HepG2 (cell line): Measurements from ENCODE around the gene RIPOR1. TPM values are rescaled to one million over a fixed set of nuclear protein-coding genes. Genes with fewer than 3 reads are reported as not detected.

Source experiments
- DR1 ChIP-seq: sonication (generic); formaldehyde crosslinking; IDR thresholded peaks from 2 replicates; pipeline ENCODE4 v1.8.0; 2021; ENCODE audit warnings: mild to moderate bottlenecking, missing genetic modification reagents, inconsistent platforms
- FLYWCH1 ChIP-seq: sonication (generic); formaldehyde crosslinking; IDR thresholded peaks from 2 replicates; pipeline ENCODE4 v1.8.1; 2023; ENCODE audit warnings: mild to moderate bottlenecking, missing genetic modification reagents
- FOXO1 ChIP-seq: sonication (generic); formaldehyde crosslinking; IDR thresholded peaks from 2 replicates; pipeline ENCODE4 v1.4.0; 2020; ENCODE audit warnings: missing genetic modification reagents
- GATAD2A ChIP-seq: IDR thresholded peaks from 2 replicates; pipeline ENCODE4 v1.6.1; 2016
- ISL2 ChIP-seq: sonication (generic); formaldehyde crosslinking; IDR thresholded peaks from 2 replicates; pipeline ENCODE4 v1.5.0; 2020; ENCODE audit warnings: missing genetic modification reagents
- MBD4 ChIP-seq: IDR thresholded peaks from 2 replicates; pipeline ENCODE4 v1.6.1; 2012; ENCODE audit warnings: low read length, inconsistent platforms, borderline replicate concordance
- MBNL3 ChIP-seq: fragments of 250-450 bp; sonication (Bioruptor Pico); conservative IDR thresholded peaks from 2 replicates; pipeline ENCODE4 v1.8.0; 2022; ENCODE audit warnings: mild to moderate bottlenecking, inconsistent platforms
- MXI1 ChIP-seq: IDR thresholded peaks from 3 replicates; pipeline ENCODE4 v1.6.1; 2012; ENCODE audit warnings: low read depth, low read length, inconsistent platforms, borderline replicate concordance
- NCOA1 ChIP-seq: sonication (generic); formaldehyde crosslinking; IDR thresholded peaks from 2 replicates; pipeline ENCODE4 v1.9.0; 2021; ENCODE audit warnings: missing genetic modification reagents
- NCOA2 ChIP-seq: sonication (generic); formaldehyde crosslinking; IDR thresholded peaks from 2 replicates; pipeline ENCODE4 v1.8.0; 2022; ENCODE audit warnings: inconsistent platforms
- SATB2 ChIP-seq: sonication (generic); formaldehyde crosslinking; IDR thresholded peaks from 2 replicates; pipeline ENCODE4 v1.5.0; 2020; ENCODE audit warnings: missing genetic modification reagents
- ZFP37 ChIP-seq: sonication (generic); formaldehyde crosslinking; IDR thresholded peaks from 2 replicates; pipeline ENCODE4 v1.4.0; 2020; ENCODE audit warnings: missing genetic modification reagents, borderline replicate concordance
- ZNF317 ChIP-seq: sonication (generic); formaldehyde crosslinking; IDR thresholded peaks from 2 replicates; pipeline ENCODE4 v1.5.0; 2020; ENCODE audit warnings: mild to moderate bottlenecking, missing genetic modification reagents
- ZNF331 ChIP-seq: sonication (generic); formaldehyde crosslinking; IDR thresholded peaks from 2 replicates; pipeline ENCODE4 v1.4.0; 2020; ENCODE audit warnings: missing genetic modification reagents
- polyA plus RNA-seq, 8 experiments: library from polyadenylated mRNA; depleted of rRNA in 3 of 8; stranded (reverse) in 7 of 8; unstranded in 1 of 8; fragments of >200 nt; fragmentation: Illumina TruSeq in 4 of 8; extraction: Trizol in 4 of 8; gene quantifications; 2 replicates each; pipeline versions ENCODE4 v1.2.1 to v1.2.3, GENCODE V29; 2011 to 2016; ENCODE audit warnings: low read depth in 4 of 8, missing spikeins in 1 of 8, mixed read lengths in 1 of 8; ENCODE audit not compliant: insufficient read depth in 1 of 8
- total RNA-seq, 5 experiments: library from RNA; depleted of rRNA; stranded (reverse); fragments of >200 nt; fragmentation: Illumina TruSeq; extraction: Trizol; gene quantifications; 2 replicates each; pipeline ENCODE4 v1.2.3, GENCODE V29; 2016; ENCODE audit warnings: low read depth in 1 of 5
- TF ChIP-seq, protein P1 (sequence below): sonication (generic); formaldehyde crosslinking; IDR thresholded peaks from 2 replicates; pipeline ENCODE4 v1.9.0; 2021; ENCODE audit warnings: missing genetic modification reagents, borderline replicate concordance
- TF ChIP-seq, protein P2 (sequence below): sonication (generic); formaldehyde crosslinking; IDR thresholded peaks from 2 replicates; pipeline ENCODE4 v1.8.0; 2022; ENCODE audit warnings: missing genetic modification reagents, mild to moderate bottlenecking, borderline replicate concordance
- TF ChIP-seq, protein P3 (sequence below): sonication (generic); formaldehyde crosslinking; IDR thresholded peaks from 2 replicates; pipeline ENCODE4 v1.8.1; 2023; ENCODE audit warnings: mild to moderate bottlenecking, inconsistent platforms, moderate library complexity, missing genetic modification reagents, borderline replicate concordance
- TF ChIP-seq, protein P4 (sequence below): sonication (generic); formaldehyde crosslinking; IDR thresholded peaks from 2 replicates; pipeline ENCODE4 v1.5.0; 2020; ENCODE audit warnings: missing genetic modification reagents
- TF ChIP-seq, protein P5 (sequence below): IDR thresholded peaks from 2 replicates; pipeline ENCODE4 v1.6.1; 2016; ENCODE audit warnings: missing genetic modification reagents, missing compliant biosample characterization
- TF ChIP-seq, protein P6 (sequence below): sonication (generic); formaldehyde crosslinking; IDR thresholded peaks from 2 replicates; pipeline ENCODE4 v1.4.0; 2020; ENCODE audit warnings: missing genetic modification reagents

The RIPOR1 gene
- total and polyA plus RNA-seq, 2 of the 13 experiments (the other 11 are each of a cell fraction or from before 2014, with no cell fraction given): 4.6 to 8.1 TPM

DNA sequence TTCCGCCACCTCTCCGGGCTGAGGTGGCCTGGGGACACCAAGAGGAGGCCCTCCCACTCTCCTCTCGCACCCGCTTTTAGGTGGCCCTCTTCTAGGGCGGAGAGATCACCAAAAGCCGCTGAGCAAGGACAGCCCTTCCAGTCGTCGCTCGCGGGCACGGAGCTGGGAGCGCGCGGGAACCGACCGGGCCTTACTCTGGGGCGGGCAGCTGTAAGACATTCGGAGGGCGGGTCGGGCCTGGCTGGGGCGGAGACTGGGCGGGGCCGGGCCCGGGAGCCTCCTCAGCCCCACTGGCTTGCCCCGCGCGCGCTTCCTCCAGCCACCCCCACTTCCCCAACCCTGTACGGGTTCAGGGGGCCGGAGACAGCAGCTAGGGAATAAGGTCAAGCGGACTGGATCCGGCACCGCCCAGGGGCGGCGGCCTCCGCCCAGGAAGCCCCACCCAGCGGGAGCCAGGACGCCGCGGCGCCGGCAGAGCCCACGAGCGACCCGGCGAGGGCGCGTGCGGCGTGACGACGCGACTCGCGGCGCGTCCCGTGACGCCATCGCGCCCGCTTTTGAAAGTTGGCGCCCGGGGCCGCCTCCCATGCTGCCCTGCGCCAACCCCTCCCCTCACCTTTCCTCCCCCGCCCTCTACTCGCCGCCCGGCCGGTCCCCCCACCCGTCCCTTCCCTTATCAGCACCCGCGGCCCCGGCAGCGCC, 33.3 kb downstream of the RIPOR1 start (continued):
- TF ChIP-seq, protein P1, sequence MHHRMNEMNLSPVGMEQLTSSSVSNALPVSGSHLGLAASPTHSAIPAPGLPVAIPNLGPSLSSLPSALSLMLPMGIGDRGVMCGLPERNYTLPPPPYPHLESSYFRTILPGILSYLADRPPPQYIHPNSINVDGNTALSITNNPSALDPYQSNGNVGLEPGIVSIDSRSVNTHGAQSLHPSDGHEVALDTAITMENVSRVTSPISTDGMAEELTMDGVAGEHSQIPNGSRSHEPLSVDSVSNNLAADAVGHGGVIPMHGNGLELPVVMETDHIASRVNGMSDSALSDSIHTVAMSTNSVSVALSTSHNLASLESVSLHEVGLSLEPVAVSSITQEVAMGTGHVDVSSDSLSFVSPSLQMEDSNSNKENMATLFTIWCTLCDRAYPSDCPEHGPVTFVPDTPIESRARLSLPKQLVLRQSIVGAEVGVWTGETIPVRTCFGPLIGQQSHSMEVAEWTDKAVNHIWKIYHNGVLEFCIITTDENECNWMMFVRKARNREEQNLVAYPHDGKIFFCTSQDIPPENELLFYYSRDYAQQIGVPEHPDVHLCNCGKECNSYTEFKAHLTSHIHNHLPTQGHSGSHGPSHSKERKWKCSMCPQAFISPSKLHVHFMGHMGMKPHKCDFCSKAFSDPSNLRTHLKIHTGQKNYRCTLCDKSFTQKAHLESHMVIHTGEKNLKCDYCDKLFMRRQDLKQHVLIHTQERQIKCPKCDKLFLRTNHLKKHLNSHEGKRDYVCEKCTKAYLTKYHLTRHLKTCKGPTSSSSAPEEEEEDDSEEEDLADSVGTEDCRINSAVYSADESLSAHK (CRISPR knock-in tag): no peak
- TF ChIP-seq, protein P2, sequence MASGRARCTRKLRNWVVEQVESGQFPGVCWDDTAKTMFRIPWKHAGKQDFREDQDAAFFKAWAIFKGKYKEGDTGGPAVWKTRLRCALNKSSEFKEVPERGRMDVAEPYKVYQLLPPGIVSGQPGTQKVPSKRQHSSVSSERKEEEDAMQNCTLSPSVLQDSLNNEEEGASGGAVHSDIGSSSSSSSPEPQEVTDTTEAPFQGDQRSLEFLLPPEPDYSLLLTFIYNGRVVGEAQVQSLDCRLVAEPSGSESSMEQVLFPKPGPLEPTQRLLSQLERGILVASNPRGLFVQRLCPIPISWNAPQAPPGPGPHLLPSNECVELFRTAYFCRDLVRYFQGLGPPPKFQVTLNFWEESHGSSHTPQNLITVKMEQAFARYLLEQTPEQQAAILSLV (CRISPR knock-in tag): 0 out of 2 replicates have a peak, but pooled peaks have one; percentile 29
- TF ChIP-seq ZFP37 (CRISPR knock-in tag): no peak
- no peak for TF ChIP-seq GATAD2A (CRISPR knock-in tag)
- TF ChIP-seq, protein P3, sequence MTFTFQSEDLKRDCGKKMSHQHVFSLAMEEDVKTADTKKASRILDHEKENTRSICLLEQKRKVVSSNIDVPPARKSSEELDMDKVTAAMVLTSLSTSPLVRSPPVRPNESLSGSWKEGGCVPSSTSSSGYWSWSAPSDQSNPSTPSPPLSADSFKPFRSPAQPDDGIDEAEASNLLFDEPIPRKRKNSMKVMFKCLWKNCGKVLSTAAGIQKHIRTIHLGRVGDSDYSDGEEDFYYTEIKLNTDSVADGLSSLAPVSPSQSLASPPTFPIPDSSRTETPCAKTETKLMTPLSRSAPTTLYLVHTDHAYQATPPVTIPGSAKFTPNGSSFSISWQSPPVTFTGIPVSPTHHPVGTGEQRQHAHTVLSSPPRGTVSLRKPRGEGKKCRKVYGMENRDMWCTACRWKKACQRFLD (CRISPR knock-in tag): no peak
- TF ChIP-seq, protein P4, sequence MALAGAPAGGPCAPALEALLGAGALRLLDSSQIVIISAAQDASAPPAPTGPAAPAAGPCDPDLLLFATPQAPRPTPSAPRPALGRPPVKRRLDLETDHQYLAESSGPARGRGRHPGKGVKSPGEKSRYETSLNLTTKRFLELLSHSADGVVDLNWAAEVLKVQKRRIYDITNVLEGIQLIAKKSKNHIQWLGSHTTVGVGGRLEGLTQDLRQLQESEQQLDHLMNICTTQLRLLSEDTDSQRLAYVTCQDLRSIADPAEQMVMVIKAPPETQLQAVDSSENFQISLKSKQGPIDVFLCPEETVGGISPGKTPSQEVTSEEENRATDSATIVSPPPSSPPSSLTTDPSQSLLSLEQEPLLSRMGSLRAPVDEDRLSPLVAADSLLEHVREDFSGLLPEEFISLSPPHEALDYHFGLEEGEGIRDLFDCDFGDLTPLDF: peak; percentile 92
- peak; percentile 23; the same call in 1 of the 2 replicates for TF ChIP-seq FLYWCH1 (CRISPR knock-in tag)
- no peak for TF ChIP-seq NCOA1 (CRISPR knock-in tag)
- TF ChIP-seq, protein P5, sequence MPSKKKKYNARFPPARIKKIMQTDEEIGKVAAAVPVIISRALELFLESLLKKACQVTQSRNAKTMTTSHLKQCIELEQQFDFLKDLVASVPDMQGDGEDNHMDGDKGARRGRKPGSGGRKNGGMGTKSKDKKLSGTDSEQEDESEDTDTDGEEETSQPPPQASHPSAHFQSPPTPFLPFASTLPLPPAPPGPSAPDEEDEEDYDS (CRISPR knock-in tag): peak; percentile 99
- TF ChIP-seq MBD4: no peak
- TF ChIP-seq ZNF331 (CRISPR knock-in tag): peak; percentile 48; the same call in 1 of the 2 replicates
- no peak; the same call in 1 of the 2 replicates for TF ChIP-seq ZNF317 (CRISPR knock-in tag)
- TF ChIP-seq NCOA2 (CRISPR knock-in tag): no peak
- TF ChIP-seq ISL2: no peak; the same call in 1 of the 2 replicates
- peak; percentile 88 for TF ChIP-seq DR1
- peak; percentile 36; the same call in 1 of the 2 replicates for TF ChIP-seq FOXO1 (CRISPR knock-in tag)
- TF ChIP-seq MXI1: peak; percentile 93; the same call in 2 of the 3 replicates
- no peak for TF ChIP-seq SATB2 (CRISPR knock-in tag)
- TF ChIP-seq, protein P6, sequence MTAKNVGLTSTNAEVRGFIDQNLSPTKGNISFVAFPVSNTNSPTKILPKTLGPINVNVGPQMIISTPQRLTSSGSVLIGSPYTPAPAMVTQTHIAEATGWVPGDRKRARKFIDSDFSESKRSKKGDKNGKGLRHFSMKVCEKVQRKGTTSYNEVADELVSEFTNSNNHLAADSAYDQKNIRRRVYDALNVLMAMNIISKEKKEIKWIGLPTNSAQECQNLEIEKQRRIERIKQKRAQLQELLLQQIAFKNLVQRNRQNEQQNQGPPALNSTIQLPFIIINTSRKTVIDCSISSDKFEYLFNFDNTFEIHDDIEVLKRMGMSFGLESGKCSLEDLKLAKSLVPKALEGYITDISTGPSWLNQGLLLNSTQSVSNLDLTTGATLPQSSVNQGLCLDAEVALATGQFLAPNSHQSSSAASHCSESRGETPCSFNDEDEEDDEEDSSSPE: peak; percentile 99
- TF ChIP-seq MBNL3 (CRISPR knock-in tag): no peak
